RPMI8226 (cell line): ENCODE results near the gene SLC7A10.
"Not testable (repeated sequence)": the region's sequence is repeated elsewhere in the genome, so short reads cannot be mapped to it uniquely, and the experiment has no call there.

Experiments used
- DNase-seq: peaks from one replicate; pipeline ENCODE4 v3.0.0-alpha.2; 2015

Gene SLC7A10

GRCh38 chr19:33212436-33213172 lies 13.0 kb downstream of the SLC7A10 start:
- DNase-seq, result no peak

- DNase-seq, result no peak
Observed at GRCh38 chr19:33211794-33212435, 13.7 kb downstream of the SLC7A10 start.

GRCh38 chr19:33210266-33210940 lies 15.2 kb downstream of the SLC7A10 start:
- DNase-seq, result no peak

- not testable (repeated sequence) for DNase-seq
Observed at GRCh38 chr19:33209850-33210230, 15.8 kb downstream of the SLC7A10 start.

- no peak for DNase-seq
Observed at GRCh38 chr19:33208904-33209849, 16.5 kb downstream of the SLC7A10 start.

GRCh38 chr19:33208371-33208895 lies 17.2 kb downstream of the SLC7A10 start:
- no peak for DNase-seq

GRCh38 chr19:33207903-33208302 lies 17.7 kb downstream of the SLC7A10 start:
- DNase-seq, result no peak

- DNase-seq, result no peak
Observed at GRCh38 chr19:33207040-33207620, 18.5 kb downstream of the SLC7A10 start.

- DNase-seq, result no peak
Observed at GRCh38 chr19:33206261-33207039, 19.2 kb downstream of the SLC7A10 start.

- no peak for DNase-seq
Observed at GRCh38 chr19:33205531-33206260, 20.0 kb downstream of the SLC7A10 start.

- DNase-seq, result no peak
Observed at GRCh38 chr19:33205110-33205509, 20.5 kb downstream of the SLC7A10 start.

- no peak for DNase-seq
Observed at GRCh38 chr19:33204136-33204973, 21.3 kb downstream of the SLC7A10 start.

- no peak for DNase-seq
Observed at GRCh38 chr19:33203529-33203928, 22.1 kb downstream of the SLC7A10 start.

GRCh38 chr19:33202546-33203507 lies 22.8 kb downstream of the SLC7A10 start:
- DNase-seq, result no peak

- DNase-seq, result no peak
Observed at GRCh38 chr19:33201886-33202545, 23.6 kb downstream of the SLC7A10 start.

- no peak for DNase-seq
Observed at GRCh38 chr19:33201473-33201872, 24.2 kb downstream of the SLC7A10 start.

- no peak for DNase-seq
Observed at GRCh38 chr19:33199441-33200265, 26.0 kb downstream of the SLC7A10 start.
